HepG2 (cell line): ENCODE data around the gene DNAJB11. TPM values are rescaled to one million over a fixed set of nuclear protein-coding genes. Genes with fewer than 3 reads are reported as not detected.

Source experiments
- HNF1A ChIP-seq, 2 experiments: sonication (generic) in 1 of 2; formaldehyde crosslinking in 1 of 2; IDR thresholded peaks; 2 replicates each; pipeline versions ENCODE4 v1.4.0 to v1.6.1; 2016 to 2020; ENCODE audit warnings: borderline replicate concordance in 1 of 2, low read depth in 1 of 2, mild to moderate bottlenecking in 1 of 2, missing genetic modification reagents in 1 of 2
- PLRG1 ChIP-seq: fragments of 450-650 bp; conservative IDR thresholded peaks from 2 replicates; pipeline ENCODE4 v1.6.1; 2016
- ZNF280D ChIP-seq: sonication (generic); formaldehyde crosslinking; IDR thresholded peaks from 2 replicates; pipeline ENCODE4 v1.5.1; 2020; ENCODE audit warnings: mild to moderate bottlenecking, missing genetic modification reagents
- polyA plus RNA-seq, 8 experiments: library from polyadenylated mRNA; depleted of rRNA in 3 of 8; stranded (reverse) in 7 of 8; unstranded in 1 of 8; fragments of >200 nt; fragmentation: Illumina TruSeq in 4 of 8; extraction: Trizol in 4 of 8; gene quantifications; 2 replicates each; pipeline versions ENCODE4 v1.2.1 to v1.2.3, GENCODE V29; 2011 to 2016; ENCODE audit warnings: low read depth in 4 of 8, missing spikeins in 1 of 8, mixed read lengths in 1 of 8; ENCODE audit not compliant: insufficient read depth in 1 of 8
- total RNA-seq, 5 experiments: library from RNA; depleted of rRNA; stranded (reverse); fragments of >200 nt; fragmentation: Illumina TruSeq; extraction: Trizol; gene quantifications; 2 replicates each; pipeline ENCODE4 v1.2.3, GENCODE V29; 2016; ENCODE audit warnings: low read depth in 1 of 5
- TF ChIP-seq, protein P1 (sequence below), 2 experiments: fragments of 450-650 bp in 1 of 2; sonication (generic) in 1 of 2; formaldehyde crosslinking in 1 of 2; IDR thresholded peaks; 2 replicates each; pipeline versions ENCODE4 v1.6.1 to v1.8.0; 2016 to 2022; ENCODE audit warnings: antibody characterized with exemption in 1 of 2, mild to moderate bottlenecking in 1 of 2, missing genetic modification reagents in 1 of 2
- TF ChIP-seq, protein P2 (sequence below): sonication (generic); formaldehyde crosslinking; IDR thresholded peaks from 2 replicates; pipeline ENCODE4 v1.4.0; 2020; ENCODE audit warnings: missing genetic modification reagents

The DNAJB11 gene
- total and polyA plus RNA-seq, 2 of the 13 experiments (the other 11 are each of a cell fraction or from before 2014, with no cell fraction given): 41.0 to 132 TPM

- TF ChIP-seq, protein P1, sequence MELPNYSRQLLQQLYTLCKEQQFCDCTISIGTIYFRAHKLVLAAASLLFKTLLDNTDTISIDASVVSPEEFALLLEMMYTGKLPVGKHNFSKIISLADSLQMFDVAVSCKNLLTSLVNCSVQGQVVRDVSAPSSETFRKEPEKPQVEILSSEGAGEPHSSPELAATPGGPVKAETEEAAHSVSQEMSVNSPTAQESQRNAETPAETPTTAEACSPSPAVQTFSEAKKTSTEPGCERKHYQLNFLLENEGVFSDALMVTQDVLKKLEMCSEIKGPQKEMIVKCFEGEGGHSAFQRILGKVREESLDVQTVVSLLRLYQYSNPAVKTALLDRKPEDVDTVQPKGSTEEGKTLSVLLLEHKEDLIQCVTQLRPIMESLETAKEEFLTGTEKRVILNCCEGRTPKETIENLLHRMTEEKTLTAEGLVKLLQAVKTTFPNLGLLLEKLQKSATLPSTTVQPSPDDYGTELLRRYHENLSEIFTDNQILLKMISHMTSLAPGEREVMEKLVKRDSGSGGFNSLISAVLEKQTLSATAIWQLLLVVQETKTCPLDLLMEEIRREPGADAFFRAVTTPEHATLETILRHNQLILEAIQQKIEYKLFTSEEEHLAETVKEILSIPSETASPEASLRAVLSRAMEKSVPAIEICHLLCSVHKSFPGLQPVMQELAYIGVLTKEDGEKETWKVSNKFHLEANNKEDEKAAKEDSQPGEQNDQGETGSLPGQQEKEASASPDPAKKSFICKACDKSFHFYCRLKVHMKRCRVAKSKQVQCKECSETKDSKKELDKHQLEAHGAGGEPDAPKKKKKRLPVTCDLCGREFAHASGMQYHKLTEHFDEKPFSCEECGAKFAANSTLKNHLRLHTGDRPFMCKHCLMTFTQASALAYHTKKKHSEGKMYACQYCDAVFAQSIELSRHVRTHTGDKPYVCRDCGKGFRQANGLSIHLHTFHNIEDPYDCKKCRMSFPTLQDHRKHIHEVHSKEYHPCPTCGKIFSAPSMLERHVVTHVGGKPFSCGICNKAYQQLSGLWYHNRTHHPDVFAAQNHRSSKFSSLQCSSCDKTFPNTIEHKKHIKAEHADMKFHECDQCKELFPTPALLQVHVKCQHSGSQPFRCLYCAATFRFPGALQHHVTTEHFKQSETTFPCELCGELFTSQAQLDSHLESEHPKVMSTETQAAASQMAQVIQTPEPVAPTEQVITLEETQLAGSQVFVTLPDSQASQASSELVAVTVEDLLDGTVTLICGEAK (IDR thresholded peaks at IDR 0.05): no peak
- TF ChIP-seq, protein P1 (CRISPR knock-in tag; IDR thresholded peaks at IDR 0.05): no peak
- TF ChIP-seq HNF1A (IDR thresholded peaks at IDR 0.05; ENCODE audit: low read depth) (no peak), HNF1A (CRISPR knock-in tag; IDR thresholded peaks at IDR 0.05; ENCODE audit: borderline replicate concordance) (no peak), ZNF280D (CRISPR knock-in tag) (no peak), PLRG1 (no peak)
- TF ChIP-seq, protein P2, sequence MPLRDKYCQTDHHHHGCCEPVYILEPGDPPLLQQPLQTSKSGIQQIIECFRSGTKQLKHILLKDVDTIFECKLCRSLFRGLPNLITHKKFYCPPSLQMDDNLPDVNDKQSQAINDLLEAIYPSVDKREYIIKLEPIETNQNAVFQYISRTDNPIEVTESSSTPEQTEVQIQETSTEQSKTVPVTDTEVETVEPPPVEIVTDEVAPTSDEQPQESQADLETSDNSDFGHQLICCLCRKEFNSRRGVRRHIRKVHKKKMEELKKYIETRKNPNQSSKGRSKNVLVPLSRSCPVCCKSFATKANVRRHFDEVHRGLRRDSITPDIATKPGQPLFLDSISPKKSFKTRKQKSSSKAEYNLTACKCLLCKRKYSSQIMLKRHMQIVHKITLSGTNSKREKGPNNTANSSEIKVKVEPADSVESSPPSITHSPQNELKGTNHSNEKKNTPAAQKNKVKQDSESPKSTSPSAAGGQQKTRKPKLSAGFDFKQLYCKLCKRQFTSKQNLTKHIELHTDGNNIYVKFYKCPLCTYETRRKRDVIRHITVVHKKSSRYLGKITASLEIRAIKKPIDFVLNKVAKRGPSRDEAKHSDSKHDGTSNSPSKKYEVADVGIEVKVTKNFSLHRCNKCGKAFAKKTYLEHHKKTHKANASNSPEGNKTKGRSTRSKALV (CRISPR knock-in tag): no peak
Observed at GRCh38 chr3:186619787-186620212, 49.3 kb downstream of the DNAJB11 start (continued).
